ENCODE results near the gene VTA1. TPM values are rescaled to one million over a fixed set of nuclear protein-coding genes. Genes with fewer than 3 reads are reported as not detected.
"Not testable (repeated sequence)": the region's sequence is repeated elsewhere in the genome, so short reads cannot be mapped to it uniquely, and the experiment has no call there.

The VTA1 gene
- total and polyA plus RNA-seq, 3 experiments from 2014 or later = 63.8 to 74.4 (median 66.5) TPM

GRCh38 chr6:142155895-142156757, 9.1 kb downstream of the VTA1 start:
- Histone ChIP-seq H3K9me3 (ENCODE audit: low read length) (no peaks in the 10 kb centered on the region), H3K4me1 (ENCODE audit: insufficient read depth, low read length) (peaks cover 6% of the 10 kb centered on the region), H3K36me3 (ENCODE audit: insufficient read depth, low read length) (no peaks in the 10 kb centered on the region), H3K27me3 (ENCODE audit: insufficient read depth, low read length, poor library complexity, severe bottlenecking) (no peaks in the 10 kb centered on the region), H3K4me3 (ENCODE audit: low read length) (no peak overlapping the region), H3K27ac (ENCODE audit: low read depth, low read length) (no peak overlapping the region)
- DNase-seq = peak in 2 of 5 donors; percentile 3 to 29
- H3K4me3 Mint-ChIP-seq = peak overlapping the region in 3 of 7 donors; percentile 19 to 78 (median 38)
- H3K4me1 Mint-ChIP-seq = peaks cover 51 to 87% (median 77%) of the 10 kb centered on the region in 3 donors
- ChIA-PET CTCF (interaction anchor here (0.7 to 1.5 kb wide), 6 partner anchors 8 to 51 kb away, joined by 3 to 10 read pairs (median 3); partner anchors contain the start of genes NMBR and VTA1), POLR2A (no interaction called here)
- peaks cover 0 to 8% (median 0%) of the 10 kb centered on the region in 3 donors for H3K36me3 Mint-ChIP-seq
- no peaks in the 10 kb centered on the region for H3K9me3 Mint-ChIP-seq
- H3K27me3 Mint-ChIP-seq = no peaks in the 10 kb centered on the region
- H3K27ac Mint-ChIP-seq = peak overlapping the region; percentile 6 to 70 (median 43)

- H3K27ac Mint-ChIP-seq = peak overlapping the region in 1 of 8 donors; percentile 56
- DNase-seq; H3K27me3 ChIP-seq (ENCODE audit: insufficient read depth, low read length, poor library complexity, severe bottlenecking); H3K36me3 Mint-ChIP-seq; H3K27me3 Mint-ChIP-seq; H3K4me1 ChIP-seq (ENCODE audit: insufficient read depth, low read length); H3K9me3 Mint-ChIP-seq; H3K9me3 ChIP-seq (ENCODE audit: low read length); POLR2A ChIA-PET; H3K36me3 ChIP-seq (ENCODE audit: insufficient read depth, low read length); H3K27ac ChIP-seq (ENCODE audit: low read depth, low read length); H3K4me3 ChIP-seq (ENCODE audit: low read length): not testable (repeated sequence)
- peaks cover 50 to 84% (median 72%) of the 10 kb centered on the region in 3 donors for H3K4me1 Mint-ChIP-seq
- CTCF ChIA-PET = interaction anchor here (1.1 to 1.5 kb wide), 2 partner anchors 10 to 51 kb away, joined by 3 to 10 read pairs; partner anchors contain the start of genes NMBR and VTA1
- H3K4me3 Mint-ChIP-seq = peak overlapping the region in 1 of 7 donors; percentile 10
Measured at GRCh38 chr6:142156758-142157068, 9.7 kb downstream of the VTA1 start.

- CTCF ChIA-PET = interaction anchor here (0.6 kb wide), 1 partner anchor 62 kb away, joined by 3 read pairs; no protein-coding TSS in a partner anchor
- POLR2A ChIA-PET = no interaction called here
- Mint-ChIP-seq H3K27me3 (no peaks in the 10 kb centered on the region), H3K9me3 (no peaks in the 10 kb centered on the region), H3K4me1 (peaks cover 45 to 73% (median 63%) of the 10 kb centered on the region in 3 donors), H3K36me3 (peaks cover 0 to 26% (median 3%) of the 10 kb centered on the region in 3 donors), H3K4me3 (no peak overlapping the region), H3K27ac (peak overlapping the region in 4 of 8 donors; percentile 8 to 74 (median 22))
- no peak for DNase-seq
- Histone ChIP-seq H3K36me3 (ENCODE audit: insufficient read depth, low read length) (peaks cover 11% of the 10 kb centered on the region), H3K4me1 (ENCODE audit: insufficient read depth, low read length) (peaks cover 14% of the 10 kb centered on the region), H3K27ac (ENCODE audit: low read depth, low read length) (no peak overlapping the region), H3K9me3 (ENCODE audit: low read length) (no peaks in the 10 kb centered on the region), H3K27me3 (ENCODE audit: insufficient read depth, low read length, poor library complexity, severe bottlenecking) (no peaks in the 10 kb centered on the region), H3K4me3 (ENCODE audit: low read length) (no peak overlapping the region)
Measured at GRCh38 chr6:142162780-142163179, 15.7 kb downstream of the VTA1 start.

GRCh38 chr6:142165227-142165626, 18.2 kb downstream of the VTA1 start:
- H3K27ac Mint-ChIP-seq = peak overlapping the region in 1 of 8 donors; percentile 6
- H3K4me3 ChIP-seq (ENCODE audit: low read length) = no peak overlapping the region
- H3K9me3 ChIP-seq (ENCODE audit: low read length) = no peaks in the 10 kb centered on the region
- H3K36me3 Mint-ChIP-seq = peaks cover 0 to 36% (median 5%) of the 10 kb centered on the region in 3 donors
- H3K27me3 ChIP-seq (ENCODE audit: insufficient read depth, low read length, poor library complexity, severe bottlenecking) = no peaks in the 10 kb centered on the region
- no peaks in the 10 kb centered on the region for H3K27me3 Mint-ChIP-seq
- no peak for DNase-seq
- H3K4me1 ChIP-seq (ENCODE audit: insufficient read depth, low read length) = peaks cover 10% of the 10 kb centered on the region
- H3K9me3 Mint-ChIP-seq = no peaks in the 10 kb centered on the region
- ChIA-PET POLR2A (no interaction called here), CTCF (interaction anchor here (0.9 kb wide), 1 partner anchor 9 kb away, joined by 3 read pairs; no protein-coding TSS in a partner anchor)
- H3K27ac ChIP-seq (ENCODE audit: low read depth, low read length) = no peak overlapping the region
- peaks cover 11% of the 10 kb centered on the region for H3K36me3 ChIP-seq (ENCODE audit: insufficient read depth, low read length)
- peaks cover 38 to 60% (median 50%) of the 10 kb centered on the region in 3 donors for H3K4me1 Mint-ChIP-seq
- no peak overlapping the region for H3K4me3 Mint-ChIP-seq

GRCh38 chr6:142167071-142167470, 20.0 kb downstream of the VTA1 start:
- peaks cover 31 to 48% (median 41%) of the 10 kb centered on the region in 3 donors for H3K4me1 Mint-ChIP-seq
- no peak overlapping the region for H3K4me3 ChIP-seq (ENCODE audit: low read length)
- H3K9me3 Mint-ChIP-seq = no peaks in the 10 kb centered on the region
- no peak for DNase-seq
- ChIA-PET CTCF (no interaction called here), POLR2A (no interaction called here)
- peaks cover 8% of the 10 kb centered on the region for H3K4me1 ChIP-seq (ENCODE audit: insufficient read depth, low read length)
- H3K27ac ChIP-seq (ENCODE audit: low read depth, low read length) = no peak overlapping the region
- no peaks in the 10 kb centered on the region for H3K9me3 ChIP-seq (ENCODE audit: low read length)
- peak overlapping the region in 1 of 8 donors; percentile 65 for H3K27ac Mint-ChIP-seq
- peaks cover 5 to 49% (median 7%) of the 10 kb centered on the region in 3 donors for H3K36me3 Mint-ChIP-seq
- H3K4me3 Mint-ChIP-seq = no peak overlapping the region
- peaks cover 16% of the 10 kb centered on the region for H3K36me3 ChIP-seq (ENCODE audit: insufficient read depth, low read length)
- H3K27me3 ChIP-seq (ENCODE audit: insufficient read depth, low read length, poor library complexity, severe bottlenecking) = no peaks in the 10 kb centered on the region
- H3K27me3 Mint-ChIP-seq = no peaks in the 10 kb centered on the region

GRCh38 chr6:142167486-142167885, 20.4 kb downstream of the VTA1 start:
- ChIA-PET POLR2A (no interaction called here), CTCF (no interaction called here)
- Histone ChIP-seq H3K36me3 (ENCODE audit: insufficient read depth, low read length) (peaks cover 20% of the 10 kb centered on the region), H3K9me3 (ENCODE audit: low read length) (no peaks in the 10 kb centered on the region), H3K4me3 (ENCODE audit: low read length) (no peak overlapping the region), H3K27me3 (ENCODE audit: insufficient read depth, low read length, poor library complexity, severe bottlenecking) (no peaks in the 10 kb centered on the region), H3K4me1 (ENCODE audit: insufficient read depth, low read length) (peaks cover 8% of the 10 kb centered on the region), H3K27ac (ENCODE audit: low read depth, low read length) (no peak overlapping the region)
- Mint-ChIP-seq H3K4me1 (peaks cover 27 to 44% (median 39%) of the 10 kb centered on the region in 3 donors), H3K27me3 (no peaks in the 10 kb centered on the region), H3K4me3 (no peak overlapping the region), H3K27ac (peak overlapping the region in 1 of 8 donors; percentile 64), H3K36me3 (peaks cover 9 to 53% (median 10%) of the 10 kb centered on the region in 3 donors), H3K9me3 (no peaks in the 10 kb centered on the region)
- DNase-seq = no peak

GRCh38 chr6:142171351-142171750, 24.3 kb downstream of the VTA1 start:
- Mint-ChIP-seq H3K9me3 (peaks cover 0 to 4% (median 0%) of the 10 kb centered on the region in 5 donors), H3K36me3 (peaks cover 34 to 84% (median 35%) of the 10 kb centered on the region in 3 donors), H3K27ac (no peak overlapping the region), H3K4me1 (peaks cover 11 to 21% (median 15%) of the 10 kb centered on the region in 3 donors), H3K4me3 (no peak overlapping the region), H3K27me3 (no peaks in the 10 kb centered on the region)
- H3K4me3 ChIP-seq (ENCODE audit: low read length) = no peak overlapping the region
- CTCF ChIA-PET = no interaction called here
- H3K4me1 ChIP-seq (ENCODE audit: insufficient read depth, low read length) = no peaks in the 10 kb centered on the region
- H3K27me3 ChIP-seq (ENCODE audit: insufficient read depth, low read length, poor library complexity, severe bottlenecking) = no peaks in the 10 kb centered on the region
- DNase-seq = no peak
- H3K36me3 ChIP-seq (ENCODE audit: insufficient read depth, low read length) = peaks cover 36% of the 10 kb centered on the region
- H3K27ac ChIP-seq (ENCODE audit: low read depth, low read length) = no peak overlapping the region
- H3K9me3 ChIP-seq (ENCODE audit: low read length) = no peaks in the 10 kb centered on the region
- POLR2A ChIA-PET = no interaction called here

- H3K9me3 ChIP-seq (ENCODE audit: low read length) = peaks cover 5% of the 10 kb centered on the region
- H3K36me3 Mint-ChIP-seq = peaks cover 40 to 84% (median 47%) of the 10 kb centered on the region in 3 donors
- no peaks in the 10 kb centered on the region for H3K27me3 ChIP-seq (ENCODE audit: insufficient read depth, low read length, poor library complexity, severe bottlenecking)
- ChIA-PET POLR2A (no interaction called here), CTCF (no interaction called here)
- no peak overlapping the region for H3K27ac ChIP-seq (ENCODE audit: low read depth, low read length)
- H3K4me3 ChIP-seq (ENCODE audit: low read length) = no peak overlapping the region
- no peaks in the 10 kb centered on the region for H3K27me3 Mint-ChIP-seq
- no peak overlapping the region for H3K4me3 Mint-ChIP-seq
- H3K27ac Mint-ChIP-seq = peak overlapping the region in 2 of 8 donors; percentile 17 to 48
- peaks cover 36% of the 10 kb centered on the region for H3K36me3 ChIP-seq (ENCODE audit: insufficient read depth, low read length)
- peaks cover under 1 to 9% (median 8%) of the 10 kb centered on the region in 5 donors for H3K9me3 Mint-ChIP-seq
- H3K4me1 Mint-ChIP-seq = peaks cover 5 to 15% (median 7%) of the 10 kb centered on the region in 3 donors
- no peak for DNase-seq
- H3K4me1 ChIP-seq (ENCODE audit: insufficient read depth, low read length) = no peaks in the 10 kb centered on the region
Measured at GRCh38 chr6:142172758-142173157, 25.7 kb downstream of the VTA1 start.

All from CD8-positive, alpha-beta memory T cell (primary cell).